ENCODE data around the gene SEPTIN5.
"Not testable (repeated sequence)": the region's sequence is repeated elsewhere in the genome, so short reads cannot be mapped to it uniquely, and the experiment has no call there.

Gene SEPTIN5

GRCh38 chr22:19720150-19720827, 6.0 kb downstream of the SEPTIN5 start:
- DNase-seq (ENCODE audit: low read depth), result no peak

- DNase-seq (ENCODE audit: low read depth), result no peak
Observed at GRCh38 chr22:19720999-19721329, 6.7 kb downstream of the SEPTIN5 start.

- no peak for DNase-seq (ENCODE audit: low read depth)
Observed at GRCh38 chr22:19721330-19722177, 7.3 kb downstream of the SEPTIN5 start.

DNA sequence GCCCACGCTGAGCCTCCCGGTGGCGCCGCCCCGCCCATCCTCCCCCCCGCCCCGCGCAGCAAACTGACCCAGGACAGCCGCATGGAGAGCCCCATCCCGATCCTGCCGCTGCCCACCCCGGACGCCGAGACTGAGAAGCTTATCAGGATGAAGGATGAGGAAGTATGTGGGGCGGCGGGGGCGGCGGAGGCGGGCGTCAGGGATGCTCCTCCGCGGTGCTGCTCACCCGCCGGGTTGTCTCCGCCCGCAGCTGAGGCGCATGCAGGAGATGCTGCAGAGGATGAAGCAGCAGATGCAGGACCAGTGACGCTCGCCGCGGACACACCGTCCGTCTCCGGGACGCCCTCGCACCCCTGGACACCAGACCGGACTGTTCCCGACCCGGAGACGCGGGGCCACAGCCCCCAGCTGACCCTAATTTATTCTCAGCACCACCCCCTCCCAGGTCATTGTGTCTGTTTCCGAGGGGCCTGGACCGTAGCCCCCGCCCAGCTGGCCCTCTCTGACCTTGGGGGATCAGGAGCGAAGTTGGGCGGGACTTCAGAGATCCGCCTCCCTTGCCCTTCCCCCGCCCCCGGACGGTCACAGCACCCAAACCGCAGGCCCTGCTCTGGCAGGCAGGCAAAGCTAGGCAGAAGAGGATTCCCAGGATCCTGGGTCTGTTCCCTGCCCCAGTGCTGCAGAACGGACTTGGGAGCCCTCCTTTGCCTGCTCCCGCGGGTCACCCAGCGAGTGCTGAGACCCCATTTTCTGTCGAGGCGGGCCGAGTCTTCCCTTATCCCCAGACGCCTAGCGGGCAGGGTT, 8.1 kb downstream of the SEPTIN5 start:
- no peak for DNase-seq (ENCODE audit: low read depth)

DNA sequence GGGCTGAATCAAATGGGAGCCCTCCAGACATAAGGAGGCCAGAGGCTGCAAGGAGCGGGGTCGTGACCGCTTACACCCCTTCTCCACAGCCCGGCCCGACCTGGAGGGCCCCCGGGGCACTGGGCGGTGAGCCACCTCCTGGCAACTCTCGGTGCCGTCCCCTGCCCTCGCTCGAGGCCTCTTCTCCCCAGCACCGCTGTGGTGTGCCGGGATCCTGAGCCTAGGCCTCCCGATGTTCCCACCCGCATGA, 8.6 kb downstream of the SEPTIN5 start:
- no peak for DNase-seq (ENCODE audit: low read depth)

DNA sequence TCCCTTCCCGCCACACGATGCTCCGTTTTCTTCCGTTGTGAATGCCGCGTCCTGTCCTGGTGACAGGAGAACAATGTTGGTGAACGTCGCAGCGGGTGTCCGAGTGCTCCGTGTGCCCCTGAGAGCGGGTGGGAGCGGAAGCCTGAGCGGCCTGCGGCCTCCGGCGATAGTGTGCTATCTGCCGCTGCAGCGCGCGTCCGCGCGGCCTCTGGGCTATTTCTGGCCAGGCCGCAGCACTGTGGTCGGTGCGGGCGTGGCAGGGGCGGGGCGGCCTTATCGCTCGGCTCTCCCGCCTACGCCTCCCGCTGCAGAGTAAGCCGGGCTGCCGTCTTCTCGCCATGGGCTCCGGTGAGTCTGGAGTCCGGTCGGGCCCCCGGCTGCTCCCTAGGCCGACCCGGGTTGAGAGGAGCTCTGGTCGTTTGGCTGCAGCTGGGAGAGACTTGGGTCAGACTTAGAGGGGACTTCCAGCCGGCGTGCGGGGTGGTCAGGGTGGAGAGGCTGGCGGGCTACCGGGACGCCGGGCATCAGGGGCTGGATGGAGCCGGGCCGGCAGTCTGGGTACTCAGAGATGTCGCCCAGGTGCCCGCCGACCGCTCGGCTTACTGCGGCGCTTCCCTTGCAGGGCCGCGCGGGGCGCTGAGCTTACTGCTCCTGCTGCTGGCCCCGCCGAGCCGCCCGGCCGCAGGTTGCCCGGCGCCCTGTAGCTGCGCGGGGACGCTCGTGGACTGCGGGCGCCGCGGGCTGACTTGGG, 9.1 kb downstream of the SEPTIN5 start, which contains the start of gene GP1BB:
Gene GP1BB (plus strand): TSS at position 308 of the 751 bp plus-strand sequence. CDS start 31 bp downstream, at position 339.
- no peak for DNase-seq (ENCODE audit: low read depth)

DNA sequence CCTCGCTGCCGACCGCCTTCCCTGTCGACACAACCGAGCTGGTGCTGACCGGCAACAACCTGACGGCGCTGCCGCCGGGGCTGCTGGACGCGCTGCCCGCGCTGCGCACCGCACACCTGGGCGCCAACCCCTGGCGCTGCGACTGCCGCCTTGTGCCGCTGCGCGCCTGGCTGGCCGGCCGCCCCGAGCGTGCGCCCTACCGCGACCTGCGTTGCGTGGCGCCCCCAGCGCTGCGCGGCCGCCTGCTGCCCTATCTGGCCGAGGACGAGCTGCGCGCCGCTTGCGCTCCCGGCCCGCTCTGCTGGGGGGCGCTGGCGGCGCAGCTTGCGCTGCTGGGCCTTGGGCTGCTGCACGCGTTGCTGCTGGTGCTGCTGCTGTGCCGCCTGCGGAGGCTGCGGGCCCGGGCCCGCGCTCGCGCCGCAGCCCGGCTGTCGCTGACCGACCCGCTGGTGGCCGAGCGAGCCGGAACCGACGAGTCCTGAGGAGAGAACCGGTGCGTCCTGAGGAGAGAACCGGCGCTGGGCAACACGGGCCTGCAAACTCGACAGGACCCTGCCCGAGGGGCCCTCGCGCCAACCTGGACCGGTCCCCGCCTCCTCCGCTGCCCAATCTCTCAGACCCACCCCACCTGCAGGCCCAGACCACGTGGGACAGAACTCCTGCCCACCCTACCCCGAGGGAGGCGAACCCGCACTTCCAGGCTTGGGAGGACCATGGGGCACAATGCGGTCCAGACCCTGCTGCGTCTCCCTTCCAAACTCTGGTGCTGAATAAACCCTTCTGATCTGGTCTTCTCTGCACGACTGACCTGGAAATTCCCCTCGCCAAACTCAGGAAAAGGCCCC, 9.9 kb downstream of the SEPTIN5 start:
- DNase-seq (ENCODE audit: low read depth), result no peak

GRCh38 chr22:19724927-19725661, 10.8 kb downstream of the SEPTIN5 start:
- no peak for DNase-seq (ENCODE audit: low read depth)

GRCh38 chr22:19726064-19726788, 11.9 kb downstream of the SEPTIN5 start:
- DNase-seq (ENCODE audit: low read depth), result not testable (repeated sequence)

DNA sequence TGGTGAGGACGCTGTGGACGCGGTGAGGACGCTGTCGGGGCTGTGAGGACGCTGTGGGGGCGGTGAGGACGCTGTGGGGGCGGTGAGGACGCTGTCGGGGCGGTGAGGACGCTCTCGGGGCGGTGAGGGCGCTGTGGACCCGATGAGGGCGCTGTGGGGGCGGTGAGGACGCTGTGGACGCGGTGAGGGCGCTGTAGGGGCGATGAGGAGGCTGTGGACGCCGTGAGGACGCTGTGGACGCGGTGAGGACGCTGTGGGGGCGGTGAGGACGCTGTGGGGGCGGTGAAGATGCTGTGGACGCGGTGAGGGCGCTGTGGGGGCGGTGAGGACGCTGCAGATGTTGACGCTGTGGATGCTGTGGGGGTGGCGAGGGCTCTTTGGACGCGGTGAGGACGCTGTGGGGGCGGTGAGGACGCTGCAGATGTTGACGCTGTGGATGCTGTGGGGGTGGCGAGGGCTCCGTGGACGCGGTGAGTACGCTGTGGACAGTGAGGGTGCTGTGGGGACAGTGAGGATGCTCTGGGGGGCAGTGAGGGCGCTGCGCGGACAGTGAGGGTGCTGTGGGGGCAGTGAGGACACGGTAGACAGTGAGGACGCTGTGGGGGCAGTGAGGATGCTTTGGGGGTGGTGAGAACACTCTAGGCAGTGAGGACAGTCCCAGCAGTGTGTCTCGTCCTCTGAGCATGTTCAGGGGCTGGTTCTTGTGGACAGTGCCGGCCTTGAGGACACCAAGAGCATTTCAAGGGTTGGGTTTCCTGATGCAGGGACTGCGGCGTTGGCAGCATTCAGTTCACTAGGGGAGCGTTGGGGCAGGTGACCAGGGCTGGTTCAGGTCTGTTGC, 13.2 kb downstream of the SEPTIN5 start:
- DNase-seq (ENCODE audit: low read depth), result no peak

DNA sequence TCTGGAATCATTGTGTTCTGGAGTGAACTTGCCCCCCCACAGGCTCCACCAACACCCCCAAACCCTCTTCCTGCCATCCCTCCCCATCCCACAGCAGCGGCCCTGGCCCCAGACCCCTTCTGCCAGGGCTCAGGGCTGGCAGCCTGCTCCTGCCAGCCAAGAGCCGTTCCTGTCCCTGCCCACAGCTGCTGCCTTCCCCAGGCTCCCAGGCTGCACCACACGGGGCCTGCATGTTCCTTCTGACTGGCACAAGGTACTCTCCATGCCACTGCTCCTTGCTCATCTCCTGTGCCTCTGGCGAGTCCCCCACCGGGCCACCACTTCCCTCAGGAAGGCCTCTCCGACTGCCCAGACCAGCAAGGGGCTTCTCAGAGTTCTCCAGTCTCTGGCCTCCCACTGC, 14.0 kb downstream of the SEPTIN5 start:
- no peak for DNase-seq (ENCODE audit: low read depth)

GRCh38 chr22:19728836-19729235, 14.5 kb downstream of the SEPTIN5 start:
- DNase-seq (ENCODE audit: low read depth), result no peak

DNA sequence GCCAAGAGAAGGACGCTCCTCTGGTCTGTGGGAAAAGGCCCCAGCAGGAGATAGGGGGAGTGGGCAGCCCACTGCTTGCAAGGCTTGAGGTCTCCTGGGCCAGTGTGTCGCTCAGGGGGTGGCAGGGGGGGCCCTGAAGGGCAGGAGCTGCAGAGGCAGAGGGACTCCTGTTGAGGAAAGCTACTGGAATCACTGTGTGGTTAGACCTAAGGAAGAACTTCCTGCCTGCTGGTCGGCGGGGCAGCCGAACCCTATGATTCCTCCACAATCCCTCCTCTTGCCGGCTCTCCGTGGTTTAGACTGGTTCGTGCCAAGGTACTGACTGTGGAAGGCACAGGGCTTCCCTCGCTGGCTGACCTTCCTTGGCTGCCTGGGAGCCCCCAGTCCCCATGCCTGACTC, 15.2 kb downstream of the SEPTIN5 start:
- DNase-seq (ENCODE audit: low read depth), result no peak

- DNase-seq (ENCODE audit: low read depth), result no peak
Observed at GRCh38 chr22:19730198-19730597, 15.9 kb downstream of the SEPTIN5 start.

DNA sequence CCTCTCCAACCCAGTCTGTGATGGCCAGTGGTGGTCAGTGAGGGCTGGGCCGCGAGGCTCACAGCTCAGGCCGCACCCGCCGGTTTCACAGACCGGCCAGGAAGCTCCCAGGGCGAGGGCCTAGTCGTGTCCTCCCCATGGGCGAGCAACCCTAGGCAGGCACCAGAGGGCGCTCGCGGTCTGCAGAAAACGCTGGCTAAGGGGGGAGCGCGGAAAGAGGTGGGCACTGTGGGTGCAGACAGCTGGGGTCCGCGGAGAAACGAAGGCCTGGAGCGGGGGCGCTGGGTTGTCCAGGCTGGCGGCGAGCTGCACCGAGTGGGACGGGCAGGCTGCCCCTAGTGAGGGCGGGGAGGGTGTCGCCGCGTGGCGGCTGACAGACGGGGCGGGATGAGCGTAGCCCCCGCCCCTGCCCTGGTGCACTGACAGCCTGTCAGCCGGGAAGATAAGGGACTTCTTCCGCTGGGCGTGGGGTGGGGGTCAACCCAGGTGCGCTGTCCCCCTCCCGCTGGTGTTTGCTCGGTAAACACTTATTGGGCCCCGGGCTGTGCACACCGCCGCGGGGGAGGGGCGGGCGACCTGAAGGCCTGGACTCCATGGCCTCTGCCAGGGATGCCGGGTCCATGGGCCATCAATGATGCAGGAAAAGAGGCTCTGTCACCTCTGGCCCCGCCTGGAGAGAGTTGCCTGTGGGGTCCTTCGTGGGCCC, 16.5 kb downstream of the SEPTIN5 start:
- peak; percentile 86 for DNase-seq (ENCODE audit: low read depth)

GRCh38 chr22:19731361-19732135, 17.2 kb downstream of the SEPTIN5 start:
- DNase-seq (ENCODE audit: low read depth), result no peak

- no peak for DNase-seq (ENCODE audit: low read depth)
Observed at GRCh38 chr22:19732403-19733113, 18.3 kb downstream of the SEPTIN5 start.
